Nucleus accumbens (tissue), 56 donors: ENCODE results near the gene ANKHD1.
"Not testable (repeated sequence)": the region's sequence is repeated elsewhere in the genome, so short reads cannot be mapped to it uniquely, and the experiment has no call there.

Experiments
- DNase-seq, 56 donors: peaks; one replicate each; lab custom pipeline; 2025; lab: John Stamatoyannopoulos, UW

Gene ANKHD1

GRCh38 chr5:140575309-140575708 is 173.7 kb downstream of the ANKHD1 start:
- peak in 24 of 56 donors; percentile 5 to 70 (median 24) for DNase-seq

- DNase-seq = no peak
These were observed 175.2 kb downstream of the ANKHD1 start for GRCh38 chr5:140576776-140577201.

- not testable (repeated sequence) for DNase-seq
These were observed 177.6 kb downstream of the ANKHD1 start for GRCh38 chr5:140579188-140579747.

GRCh38 chr5:140587495-140587894 is 185.9 kb downstream of the ANKHD1 start:
- no peak for DNase-seq

- DNase-seq = no peak
These were observed 186.9 kb downstream of the ANKHD1 start for GRCh38 chr5:140588311-140589070.
